ENCODE results near the gene NISCH.

NISCH gene

GRCh38 chr3:52470920-52471319 lies 15.5 kb downstream of the NISCH start:
- Histone ChIP-seq H3K9me3 (ENCODE audit: control insufficient read depth, low read length) (no peaks in the 10 kb centered on the region), H3K9ac (ENCODE audit: low read length) (no peak overlapping the region), H3K36me3 (ENCODE audit: control insufficient read depth, insufficient read depth, low read length) (peaks cover 22% of the 10 kb centered on the region), H3K4me3 (ENCODE audit: low read length) (no peak overlapping the region), H3K4me1 (ENCODE audit: control insufficient read depth, insufficient read depth, low read length) (peaks cover 4% of the 10 kb centered on the region), H3K27me3 (ENCODE audit: control insufficient read depth, insufficient read depth, low read length) (no peaks in the 10 kb centered on the region)

DNA sequence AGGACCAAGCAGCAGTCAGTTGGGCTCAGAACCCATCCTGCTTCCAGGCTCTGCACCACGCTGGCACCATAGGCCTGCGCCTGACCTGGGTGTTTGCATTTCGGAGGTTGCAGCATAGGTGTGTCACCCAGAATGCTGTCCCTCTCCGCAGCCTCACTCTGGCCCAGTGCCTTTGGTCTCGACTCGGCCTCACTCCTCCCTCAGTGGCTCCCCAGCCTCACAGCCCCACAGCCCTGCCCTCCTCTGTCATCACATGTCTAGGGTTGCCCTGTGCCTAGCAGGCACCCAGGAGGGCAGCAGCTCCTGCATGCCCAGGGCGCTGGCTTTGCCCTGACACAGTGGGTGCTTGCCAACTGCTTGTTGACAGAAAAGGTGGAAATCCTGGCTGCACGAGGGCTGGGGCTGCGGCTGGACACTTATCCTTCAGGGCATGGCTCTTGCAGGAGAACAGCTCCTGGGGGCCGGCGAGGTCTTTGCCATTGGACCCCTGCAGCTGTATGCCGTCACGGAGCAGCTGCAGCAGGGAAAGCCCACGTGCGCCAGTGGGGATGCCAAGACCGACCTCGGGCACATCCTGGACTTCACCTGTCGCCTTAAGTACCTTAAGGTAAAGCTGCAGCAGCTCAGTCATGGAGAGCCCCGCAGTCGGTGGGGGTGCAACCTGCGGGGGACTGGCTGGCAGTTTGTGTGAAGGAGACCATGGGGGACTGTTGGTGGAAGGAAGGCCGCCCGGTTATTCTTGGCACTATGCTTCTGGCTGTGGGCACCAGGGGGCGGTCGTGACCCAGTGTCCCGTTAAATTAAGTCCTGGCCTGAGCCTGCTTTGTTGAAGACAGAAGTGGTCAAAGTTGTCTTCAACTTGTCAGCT lies 16.2 kb downstream of the NISCH start:
- no peak overlapping the region for H3K4me3 ChIP-seq (ENCODE audit: low read length)
- H3K9ac ChIP-seq (ENCODE audit: low read length), result no peak overlapping the region
- H3K4me1 ChIP-seq (ENCODE audit: control insufficient read depth, insufficient read depth, low read length), result peaks cover 4% of the 10 kb centered on the region
- peaks cover 23% of the 10 kb centered on the region for H3K36me3 ChIP-seq (ENCODE audit: control insufficient read depth, insufficient read depth, low read length)
- H3K9me3 ChIP-seq (ENCODE audit: control insufficient read depth, low read length), result no peaks in the 10 kb centered on the region
- no peaks in the 10 kb centered on the region for H3K27me3 ChIP-seq (ENCODE audit: control insufficient read depth, insufficient read depth, low read length)

DNA sequence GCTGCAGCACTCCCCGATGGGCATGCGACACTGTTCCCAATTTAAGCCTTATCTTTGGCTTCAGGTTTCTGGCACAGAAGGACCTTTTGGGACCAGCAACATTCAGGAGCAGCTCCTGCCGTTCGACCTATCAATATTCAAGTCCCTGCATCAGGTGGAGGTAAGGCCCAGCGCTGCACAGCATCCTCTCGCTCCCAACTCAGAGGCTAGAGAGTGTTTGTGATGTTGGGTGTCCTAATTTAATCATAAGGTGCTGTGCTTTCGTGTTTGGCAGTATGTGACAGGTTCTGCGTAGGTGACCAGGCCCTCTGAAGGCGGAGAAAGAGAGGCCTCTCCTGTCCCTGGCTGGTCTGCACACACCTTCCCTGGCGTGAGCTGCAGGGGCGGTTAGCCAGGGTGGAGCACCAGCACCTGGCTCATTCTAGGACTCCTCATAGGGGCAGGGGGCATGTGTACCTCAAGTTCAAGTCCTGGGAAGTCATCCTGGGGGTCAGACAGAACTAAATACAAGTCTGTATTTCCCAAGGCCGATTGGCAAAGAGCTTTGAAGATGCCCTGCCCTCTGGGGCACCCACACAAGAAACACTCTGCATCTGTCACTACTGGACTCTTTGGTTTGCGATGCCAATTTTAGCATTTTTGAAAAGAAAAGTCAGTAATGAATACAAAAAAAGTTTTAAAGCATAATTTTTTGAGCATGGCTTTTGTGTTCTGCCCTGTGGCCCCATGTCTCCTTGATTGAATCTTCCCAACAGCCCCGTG lies 17.0 kb downstream of the NISCH start:
- Histone ChIP-seq H3K27me3 (ENCODE audit: control insufficient read depth, insufficient read depth, low read length) (no peaks in the 10 kb centered on the region), H3K4me1 (ENCODE audit: control insufficient read depth, insufficient read depth, low read length) (peaks cover 2% of the 10 kb centered on the region), H3K36me3 (ENCODE audit: control insufficient read depth, insufficient read depth, low read length) (peaks cover 23% of the 10 kb centered on the region), H3K9ac (ENCODE audit: low read length) (no peak overlapping the region), H3K4me3 (ENCODE audit: low read length) (no peak overlapping the region), H3K9me3 (ENCODE audit: control insufficient read depth, low read length) (no peaks in the 10 kb centered on the region)

- H3K4me1 ChIP-seq (ENCODE audit: control insufficient read depth, insufficient read depth, low read length), result no peaks in the 10 kb centered on the region
- H3K36me3 ChIP-seq (ENCODE audit: control insufficient read depth, insufficient read depth, low read length), result peaks cover 23% of the 10 kb centered on the region
- H3K9ac ChIP-seq (ENCODE audit: low read length), result no peak overlapping the region
- no peaks in the 10 kb centered on the region for H3K27me3 ChIP-seq (ENCODE audit: control insufficient read depth, insufficient read depth, low read length)
- no peak overlapping the region for H3K4me3 ChIP-seq (ENCODE audit: low read length)
- no peaks in the 10 kb centered on the region for H3K9me3 ChIP-seq (ENCODE audit: control insufficient read depth, low read length)
Observed at GRCh38 chr3:52473026-52473425, 17.6 kb downstream of the NISCH start.

GRCh38 chr3:52477076-52477795 lies 21.8 kb downstream of the NISCH start:
- Histone ChIP-seq H3K4me1 (ENCODE audit: control insufficient read depth, insufficient read depth, low read length) (no peaks in the 10 kb centered on the region), H3K27me3 (ENCODE audit: control insufficient read depth, insufficient read depth, low read length) (no peaks in the 10 kb centered on the region), H3K9me3 (ENCODE audit: control insufficient read depth, low read length) (no peaks in the 10 kb centered on the region), H3K9ac (ENCODE audit: low read length) (no peak overlapping the region), H3K4me3 (ENCODE audit: low read length) (no peak overlapping the region), H3K36me3 (ENCODE audit: control insufficient read depth, insufficient read depth, low read length) (peaks cover 32% of the 10 kb centered on the region)

- Histone ChIP-seq H3K36me3 (ENCODE audit: control insufficient read depth, insufficient read depth, low read length) (peaks cover 26% of the 10 kb centered on the region), H3K9ac (ENCODE audit: low read length) (no peak overlapping the region), H3K9me3 (ENCODE audit: control insufficient read depth, low read length) (no peaks in the 10 kb centered on the region), H3K27me3 (ENCODE audit: control insufficient read depth, insufficient read depth, low read length) (no peaks in the 10 kb centered on the region), H3K4me1 (ENCODE audit: control insufficient read depth, insufficient read depth, low read length) (no peaks in the 10 kb centered on the region), H3K4me3 (ENCODE audit: low read length) (no peak overlapping the region)
Observed at GRCh38 chr3:52477796-52478095, 22.3 kb downstream of the NISCH start.

DNA sequence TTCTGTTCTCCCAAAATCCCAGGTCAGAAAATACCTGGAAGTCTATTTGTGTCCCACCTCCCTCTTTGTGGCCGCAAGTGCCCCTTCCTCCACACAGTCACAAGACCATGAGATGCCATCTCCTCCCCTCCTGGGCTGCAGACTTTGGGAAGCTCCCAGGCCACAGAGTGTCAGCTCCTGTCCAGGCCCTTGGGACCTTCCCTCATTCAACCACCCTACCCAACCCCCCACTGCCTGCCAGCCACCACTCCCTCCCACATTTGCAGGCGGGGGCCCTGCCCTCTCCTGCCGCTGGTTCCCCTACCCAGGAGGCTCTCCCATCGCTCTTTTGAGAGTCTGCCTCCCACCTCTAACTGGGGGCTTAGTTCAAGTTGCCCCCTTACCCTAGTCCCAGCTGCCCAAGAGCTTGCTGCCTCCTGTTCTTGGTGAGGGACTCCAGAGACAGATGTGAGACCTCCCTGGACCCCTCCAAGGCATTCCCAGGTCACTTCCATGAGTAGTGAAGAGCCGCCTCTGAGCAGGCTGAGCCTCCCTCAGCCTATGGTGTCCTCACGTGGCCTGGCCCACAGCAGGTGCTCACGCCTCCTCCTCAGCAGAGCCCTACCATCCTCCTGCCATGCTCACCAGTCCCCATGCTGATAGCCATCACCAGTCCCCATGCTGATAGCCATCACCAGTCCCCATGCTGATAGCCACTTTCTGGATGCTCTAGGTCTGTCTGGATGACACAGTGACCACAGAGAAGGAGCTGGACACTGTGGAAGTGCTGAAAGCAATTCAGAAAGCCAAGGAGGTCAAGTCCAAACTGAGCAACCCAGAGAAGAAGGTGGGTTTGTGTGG lies 23.9 kb downstream of the NISCH start:
- H3K9me3 ChIP-seq (ENCODE audit: control insufficient read depth, low read length), result no peaks in the 10 kb centered on the region
- H3K9ac ChIP-seq (ENCODE audit: low read length), result no peak overlapping the region
- H3K27me3 ChIP-seq (ENCODE audit: control insufficient read depth, insufficient read depth, low read length), result no peaks in the 10 kb centered on the region
- no peaks in the 10 kb centered on the region for H3K4me1 ChIP-seq (ENCODE audit: control insufficient read depth, insufficient read depth, low read length)
- peaks cover 17% of the 10 kb centered on the region for H3K36me3 ChIP-seq (ENCODE audit: control insufficient read depth, insufficient read depth, low read length)
- no peak overlapping the region for H3K4me3 ChIP-seq (ENCODE audit: low read length)

GRCh38 chr3:52479877-52480575 lies 24.6 kb downstream of the NISCH start:
- no peaks in the 10 kb centered on the region for H3K27me3 ChIP-seq (ENCODE audit: control insufficient read depth, insufficient read depth, low read length)
- no peaks in the 10 kb centered on the region for H3K4me1 ChIP-seq (ENCODE audit: control insufficient read depth, insufficient read depth, low read length)
- peaks cover 17% of the 10 kb centered on the region for H3K36me3 ChIP-seq (ENCODE audit: control insufficient read depth, insufficient read depth, low read length)
- no peak overlapping the region for H3K9ac ChIP-seq (ENCODE audit: low read length)
- H3K9me3 ChIP-seq (ENCODE audit: control insufficient read depth, low read length), result no peaks in the 10 kb centered on the region
- no peak overlapping the region for H3K4me3 ChIP-seq (ENCODE audit: low read length)

DNA sequence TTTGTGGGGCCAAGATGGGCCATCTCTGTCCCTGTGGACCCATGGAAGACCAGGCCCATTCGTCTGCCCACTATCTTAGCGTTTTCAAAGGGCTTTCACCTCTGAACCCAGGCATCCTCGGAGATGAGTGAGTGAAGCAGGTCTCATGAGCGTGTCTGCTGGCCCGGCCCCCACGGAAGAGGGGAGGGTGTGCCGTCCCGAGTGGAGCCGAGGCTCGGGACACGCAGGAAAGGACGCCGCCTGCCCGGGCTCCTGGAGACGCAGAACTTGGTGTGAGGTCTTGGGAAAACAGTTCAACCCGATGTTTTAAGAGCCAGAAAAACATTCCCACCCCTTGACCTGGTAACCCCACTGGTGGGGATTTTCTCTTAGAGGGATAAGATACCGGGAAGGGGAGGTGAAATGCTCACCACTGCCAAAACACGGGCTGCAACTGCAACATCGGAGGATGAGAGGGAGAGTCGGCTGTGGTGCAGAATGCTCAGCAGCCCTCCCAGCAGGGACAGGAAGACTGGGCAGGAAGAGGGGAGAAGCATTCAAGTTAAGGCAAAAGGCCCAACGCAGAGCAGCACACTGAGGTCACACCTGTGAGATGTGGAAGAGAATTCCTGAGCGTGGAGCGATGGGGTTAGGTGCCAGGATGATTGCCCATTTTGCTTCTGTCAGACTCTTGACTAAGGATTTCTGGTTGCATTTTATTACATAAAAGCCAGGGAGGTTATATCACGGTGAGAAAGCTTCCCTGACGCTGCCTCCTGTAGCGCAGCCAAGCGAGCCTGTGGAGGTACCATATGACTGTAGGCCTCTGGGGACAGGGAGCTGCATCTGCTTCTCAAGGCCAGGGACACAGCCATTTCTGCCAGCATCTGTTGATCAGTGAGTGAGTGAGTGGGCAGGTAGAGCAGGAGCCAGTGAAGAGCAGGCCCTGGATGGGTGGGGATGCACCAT lies 25.6 kb downstream of the NISCH start:
- Histone ChIP-seq H3K4me1 (ENCODE audit: control insufficient read depth, insufficient read depth, low read length) (no peaks in the 10 kb centered on the region), H3K27me3 (ENCODE audit: control insufficient read depth, insufficient read depth, low read length) (no peaks in the 10 kb centered on the region), H3K9me3 (ENCODE audit: control insufficient read depth, low read length) (no peaks in the 10 kb centered on the region), H3K4me3 (ENCODE audit: low read length) (no peak overlapping the region), H3K36me3 (ENCODE audit: control insufficient read depth, insufficient read depth, low read length) (peaks cover 9% of the 10 kb centered on the region), H3K9ac (ENCODE audit: low read length) (no peak overlapping the region)

- Histone ChIP-seq H3K36me3 (ENCODE audit: control insufficient read depth, insufficient read depth, low read length) (peaks cover 9% of the 10 kb centered on the region), H3K9ac (ENCODE audit: low read length) (no peak overlapping the region), H3K4me1 (ENCODE audit: control insufficient read depth, insufficient read depth, low read length) (no peaks in the 10 kb centered on the region)
Observed at GRCh38 chr3:52481819-52482521, 26.6 kb downstream of the NISCH start.

More at GRCh38 chr3:52481819-52482521, 26.6 kb downstream of the NISCH start:
- Histone ChIP-seq H3K9me3 (ENCODE audit: control insufficient read depth, low read length) (no peaks in the 10 kb centered on the region), H3K4me3 (ENCODE audit: low read length) (no peak overlapping the region), H3K27me3 (ENCODE audit: control insufficient read depth, insufficient read depth, low read length) (no peaks in the 10 kb centered on the region)

Data from mucosa of stomach (tissue), 1 donor.